ENCODE data around the gene EPS15.

EPS15 gene

GRCh38 chr1:51310871-51311613 lies 208.0 kb downstream of the EPS15 start:
- no peak for DNase-seq

GRCh38 chr1:51309291-51309690 lies 209.8 kb downstream of the EPS15 start:
- DNase-seq = no peak

- no peak for DNase-seq
Measured at GRCh38 chr1:51308636-51309035, 210.4 kb downstream of the EPS15 start.

GRCh38 chr1:51306950-51307349 lies 212.1 kb downstream of the EPS15 start:
- DNase-seq = no peak

GRCh38 chr1:51305371-51305823 lies 213.7 kb downstream of the EPS15 start:
- no peak for DNase-seq

GRCh38 chr1:51304360-51304759 lies 214.7 kb downstream of the EPS15 start:
- DNase-seq = no peak

All from NCI-H526 treated with DMSO at 0.1 percent for 48 hours (cell line).